GM23338 (cell line): Measurements from ENCODE around the gene SLC39A11. TPM values are rescaled to one million over a fixed set of nuclear protein-coding genes. Genes with fewer than 3 reads are reported as not detected.

Experiments
- ATAC-seq: fragments of 200-7000 bp; cut with Tn5 transposase; 3 replicates; pipeline ENCODE4 v1.9.1; 2020
- DNase-seq: peaks from one replicate; pipeline ENCODE4 v3.0.0-alpha.2; 2015; ENCODE audit warnings: low spot score
- H2AFZ ChIP-seq: fragments of 200-600 bp; sonication (generic); 2 replicates; pipeline ENCODE4 v1.8.0; 2016; ENCODE audit warnings: antibody characterized with exemption, mild to moderate bottlenecking, moderate library complexity
- H3F3A ChIP-seq: fragments of 200-600 bp; sonication (generic); replicated peaks from 2 replicates; pipeline ENCODE4 v1.8.0; 2017; ENCODE audit warnings: antibody characterized with exemption, mixed run types, low read depth
- H3K27ac ChIP-seq: fragments of 200-600 bp; sonication (generic); 2 replicates; pipeline ENCODE4 v1.6.1; 2016; ENCODE audit warnings: low read depth
- H3K27me3 ChIP-seq: fragments of 200-600 bp; sonication (generic); 2 replicates; pipeline ENCODE4 v1.8.0; 2016; ENCODE audit warnings: mild to moderate bottlenecking, mixed run types, moderate library complexity; ENCODE audit not compliant: insufficient read depth
- H3K36me3 ChIP-seq: fragments of 200-600 bp; sonication (generic); 2 replicates; pipeline ENCODE4 v1.8.0; 2016; ENCODE audit warnings: mild to moderate bottlenecking; ENCODE audit not compliant: insufficient read depth
- H3K4me1 ChIP-seq: fragments of 200-600 bp; sonication (generic); 2 replicates; pipeline ENCODE4 v1.8.0; 2016; ENCODE audit warnings: mild to moderate bottlenecking, moderate library complexity; ENCODE audit not compliant: insufficient read depth
- H3K4me2 ChIP-seq: fragments of 200-600 bp; sonication (generic); 2 replicates; pipeline ENCODE4 v1.7.1; 2017; ENCODE audit warnings: mixed run types
- H3K4me3 ChIP-seq: fragments of 200-600 bp; sonication (generic); 2 replicates; pipeline ENCODE4 v1.6.1; 2016; ENCODE audit warnings: mixed run types
- H3K79me2 ChIP-seq: fragments of 200-600 bp; sonication (generic); replicated peaks from 2 replicates; pipeline ENCODE4 v1.8.0; 2017; ENCODE audit warnings: mild to moderate bottlenecking; ENCODE audit not compliant: insufficient read depth
- H3K9me2 ChIP-seq: fragments of 200-600 bp; sonication (generic); 2 replicates; pipeline ENCODE4 v1.8.0; 2017; ENCODE audit not compliant: insufficient read depth
- H4K20me1 ChIP-seq: fragments of 200-600 bp; sonication (generic); replicated peaks from 2 replicates; pipeline ENCODE4 v1.8.0; 2017; ENCODE audit warnings: mild to moderate bottlenecking; ENCODE audit not compliant: insufficient read depth
- H3K27ac Mint-ChIP-seq: 2 replicates; pipeline ENCODE4 v1.8.0; 2020; ENCODE audit warnings: inconsistent platforms, mild to moderate bottlenecking, moderate library complexity, mixed read lengths
- H3K27me3 Mint-ChIP-seq: 3 replicates; pipeline ENCODE4 v1.8.0; 2022; ENCODE audit warnings: low read depth, mild to moderate bottlenecking, moderate library complexity, mixed read lengths, inconsistent platforms; ENCODE audit not compliant: insufficient read depth, poor library complexity
- H3K36me3 Mint-ChIP-seq: 3 replicates; pipeline ENCODE4 v1.8.0; 2021; ENCODE audit warnings: low read depth, mild to moderate bottlenecking, inconsistent platforms, moderate library complexity, mixed read lengths
- H3K4me1 Mint-ChIP-seq: 3 replicates; pipeline ENCODE4 v1.8.0; 2020; ENCODE audit warnings: mild to moderate bottlenecking, inconsistent platforms, mixed read lengths
- H3K4me3 Mint-ChIP-seq: 3 replicates; pipeline ENCODE4 v1.8.0; 2021; ENCODE audit warnings: moderate library complexity, mild to moderate bottlenecking, inconsistent platforms, mixed read lengths
- H3K9me3 Mint-ChIP-seq: 3 replicates; pipeline ENCODE4 v1.8.0; 2020; ENCODE audit warnings: moderate library complexity, mild to moderate bottlenecking, inconsistent platforms, mixed read lengths
- CREB1 ChIP-seq: fragments of 250-450 bp; sonication (Bioruptor Pico); IDR thresholded peaks from 2 replicates; pipeline ENCODE4 v1.5.0; 2020; ENCODE audit warnings: low read depth, mild to moderate bottlenecking, moderate library complexity
- CTCF ChIP-seq, 2 experiments: fragments of 200-600 bp in 1 of 2; sonication (generic) in 1 of 2; conservative IDR thresholded peaks; 2 replicates each; pipeline versions ENCODE4 v1.5.1 to v1.6.1; 2016 to 2017; ENCODE audit warnings: antibody characterized with exemption in 2 of 2, low read depth in 2 of 2, mild to moderate bottlenecking in 2 of 2, moderate library complexity in 1 of 2
- ETS1 ChIP-seq: IDR thresholded peaks from 2 replicates; pipeline ENCODE4 v1.6.1; 2016; ENCODE audit warnings: antibody characterized with exemption
- EZH2phosphoT487 ChIP-seq: fragments of 200-600 bp; sonication (generic); IDR thresholded peaks from one replicate; pipeline ENCODE4 v1.8.1; 2018; ENCODE audit warnings: antibody characterized with exemption; ENCODE audit not compliant: unreplicated experiment
- JUNB ChIP-seq: IDR thresholded peaks from one replicate; pipeline ENCODE4 v1.6.1; 2016; ENCODE audit warnings: antibody characterized with exemption; ENCODE audit not compliant: unreplicated experiment
- NANOG ChIP-seq: IDR thresholded peaks from 2 replicates; pipeline ENCODE4 v1.6.1; 2016; ENCODE audit warnings: antibody characterized with exemption, borderline replicate concordance
- STAT1 ChIP-seq: IDR thresholded peaks from one replicate; pipeline ENCODE4 v1.6.1; 2016; ENCODE audit warnings: antibody characterized with exemption; ENCODE audit not compliant: unreplicated experiment
- polyA plus RNA-seq: library from polyadenylated mRNA; unstranded; fragments of >200 nt; fragmentation: Nextera tagmentation; extraction: Ambion mirVana; gene quantifications from 2 replicates; pipeline ENCODE4 v1.2.1, GENCODE V29; 2016
- total RNA-seq: library from RNA; depleted of rRNA; stranded (reverse); fragments of >200 nt; shearing (Covaris generic); gene quantifications from 2 replicates; pipeline ENCODE4 v1.2.3, GENCODE V29; 2014

SLC39A11 gene
- total and polyA plus RNA-seq, 2 experiments from 2014 or later, result 10.8 to 18.1 TPM

GRCh38 chr17:72775919-72776318, 316.6 kb downstream of the SLC39A11 start:
- no peaks in the 10 kb centered on the region; the same call in 2 of the 3 replicates for H3K36me3 Mint-ChIP-seq
- Histone ChIP-seq H3K27me3 (no peaks in the 10 kb centered on the region), H3K4me2 (no peak overlapping the region), H3K9me2 (no peaks in the 10 kb centered on the region; the same call in 1 of the 2 replicates), H3K4me3 (no peak overlapping the region), H4K20me1 (no peaks in the 10 kb centered on the region), H3F3A (no peaks in the 10 kb centered on the region), H3K27ac (no peak overlapping the region), H3K4me1 (peaks cover 10% of the 10 kb centered on the region; the same call in 1 of the 2 replicates), H2AFZ (no peak overlapping the region), H3K36me3 (no peaks in the 10 kb centered on the region), H3K79me2 (no peaks in the 10 kb centered on the region)
- peaks cover 15% of the 10 kb centered on the region; the same call in 2 of the 3 replicates for H3K4me1 Mint-ChIP-seq
- no peak overlapping the region for H3K4me3 Mint-ChIP-seq
- TF ChIP-seq EZH2phosphoT487, result no peak
- no peak for TF ChIP-seq CREB1 (CRISPR knock-in tag)
- TF ChIP-seq NANOG, result no peak
- no peak for TF ChIP-seq STAT1
- no peak for TF ChIP-seq ETS1
- no peak for TF ChIP-seq JUNB
- no peak overlapping the region for H3K27ac Mint-ChIP-seq
- no peaks in the 10 kb centered on the region for H3K27me3 Mint-ChIP-seq
- no peak for ATAC-seq
- no peaks in the 10 kb centered on the region for H3K9me3 Mint-ChIP-seq
- no peak for DNase-seq

DNA sequence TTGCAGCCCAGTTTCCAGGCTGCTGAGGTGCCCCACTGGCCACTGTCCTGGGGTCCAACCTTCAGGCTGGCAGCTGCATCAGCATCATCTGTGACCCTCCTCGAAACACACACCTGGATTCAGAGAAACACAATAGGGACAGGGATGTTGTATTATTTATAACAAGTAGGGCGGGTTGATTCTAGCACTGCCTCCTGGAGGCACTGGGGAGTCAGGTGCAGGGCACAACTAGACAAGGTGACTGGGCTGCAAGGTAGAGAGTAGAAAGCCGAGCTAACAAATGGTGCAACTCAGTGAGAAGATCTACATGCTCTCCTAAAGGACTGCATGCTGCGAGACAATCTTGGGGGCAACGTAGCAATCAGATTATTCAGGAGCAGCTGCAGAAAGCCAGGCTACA, 317.3 kb downstream of the SLC39A11 start:
- H3K27ac Mint-ChIP-seq, result no peak overlapping the region
- DNase-seq, result peak; percentile 22
- no peaks in the 10 kb centered on the region for H3K27me3 ChIP-seq
- no peaks in the 10 kb centered on the region for H3K79me2 ChIP-seq
- peaks cover 3% of the 10 kb centered on the region; the same call in 1 of the 3 replicates for H3K36me3 Mint-ChIP-seq
- no peak for TF ChIP-seq ETS1
- 0 out of 4 replicates have a peak, but pooled peaks of 1 of the 2 experiments have one; percentile 28 for TF ChIP-seq CTCF (conservative IDR thresholded peaks at IDR 0.05; ENCODE audit: low read depth in 2 of 2)
- H3K9me3 Mint-ChIP-seq, result peaks cover under 1% of the 10 kb centered on the region; the same call in 1 of the 3 replicates
- no peaks in the 10 kb centered on the region for H4K20me1 ChIP-seq
- H2AFZ ChIP-seq, result no peak overlapping the region
- H3K4me3 ChIP-seq, result no peak overlapping the region
- no peak overlapping the region for H3K27ac ChIP-seq
- 0 out of 2 replicates have a peak overlapping the region, but pooled peaks have one; percentile 38 for H3K4me2 ChIP-seq
- no peaks in the 10 kb centered on the region; the same call in 1 of the 2 replicates for H3K9me2 ChIP-seq
- peak; percentile 60; the same call in 2 of the 3 replicates for ATAC-seq
- H3K4me1 ChIP-seq, result peaks cover 10% of the 10 kb centered on the region; the same call in 1 of the 2 replicates
- peaks cover 15% of the 10 kb centered on the region; the same call in 2 of the 3 replicates for H3K4me1 Mint-ChIP-seq
- no peaks in the 10 kb centered on the region for H3K36me3 ChIP-seq
- H3F3A ChIP-seq, result no peaks in the 10 kb centered on the region
- H3K4me3 Mint-ChIP-seq, result no peak overlapping the region
- peaks cover 1% of the 10 kb centered on the region for H3K27me3 Mint-ChIP-seq
